ENCODE data around the gene FARP2.

Gene FARP2

DNA sequence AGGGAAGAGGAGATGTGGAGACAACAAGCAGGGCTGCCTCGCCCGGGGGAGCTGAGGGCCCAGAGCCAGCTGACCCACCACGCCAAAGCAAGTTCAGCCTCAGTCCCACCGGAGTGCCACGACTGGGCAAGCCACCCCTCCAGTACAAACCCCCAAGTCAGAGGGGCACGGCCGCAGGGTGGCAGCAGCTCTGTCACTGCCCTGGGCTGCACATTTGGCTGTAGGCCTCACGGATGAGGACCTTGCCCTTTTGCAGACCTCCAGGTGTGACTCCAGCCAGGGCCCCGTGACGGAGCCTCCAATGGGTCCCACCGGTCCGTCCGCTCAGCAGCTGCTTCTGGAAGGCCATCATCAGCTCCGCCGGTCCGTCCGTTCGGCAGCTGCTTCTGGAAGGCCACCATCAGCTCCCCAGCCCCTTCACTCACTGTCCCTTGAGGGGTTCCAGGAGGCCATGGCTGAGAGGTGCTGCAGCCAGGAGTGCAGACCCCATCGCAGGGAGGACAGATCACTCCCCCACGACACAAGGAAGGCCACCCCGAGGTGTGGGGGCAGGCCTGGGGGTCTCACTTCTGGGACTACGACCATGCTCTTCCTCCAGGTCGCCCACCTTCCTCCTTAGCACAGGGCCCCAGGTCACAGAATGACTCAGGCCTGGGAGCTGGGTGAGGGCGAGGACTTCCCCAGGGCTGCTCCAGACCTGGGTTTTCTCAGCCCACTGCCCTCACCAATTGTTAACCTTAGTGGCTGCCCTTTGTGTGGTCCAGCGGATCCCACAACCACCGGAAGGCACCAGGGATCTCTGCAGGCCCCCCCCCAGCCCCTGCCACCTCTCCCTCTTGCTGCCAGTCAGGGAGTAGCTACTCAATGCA is 176.9 kb downstream of the FARP2 start:
- no peak overlapping the region for H3K27ac Mint-ChIP-seq
- H3K4me1 Mint-ChIP-seq (ENCODE audit: low read depth), result no peaks in the 10 kb centered on the region
- H3K27me3 Mint-ChIP-seq (ENCODE audit: low read depth), result no peaks in the 10 kb centered on the region
- no peaks in the 10 kb centered on the region for H3K9me3 Mint-ChIP-seq
- H3K4me3 Mint-ChIP-seq, result no peak overlapping the region
- no peaks in the 10 kb centered on the region for H3K36me3 Mint-ChIP-seq (ENCODE audit: low read depth)

DNA sequence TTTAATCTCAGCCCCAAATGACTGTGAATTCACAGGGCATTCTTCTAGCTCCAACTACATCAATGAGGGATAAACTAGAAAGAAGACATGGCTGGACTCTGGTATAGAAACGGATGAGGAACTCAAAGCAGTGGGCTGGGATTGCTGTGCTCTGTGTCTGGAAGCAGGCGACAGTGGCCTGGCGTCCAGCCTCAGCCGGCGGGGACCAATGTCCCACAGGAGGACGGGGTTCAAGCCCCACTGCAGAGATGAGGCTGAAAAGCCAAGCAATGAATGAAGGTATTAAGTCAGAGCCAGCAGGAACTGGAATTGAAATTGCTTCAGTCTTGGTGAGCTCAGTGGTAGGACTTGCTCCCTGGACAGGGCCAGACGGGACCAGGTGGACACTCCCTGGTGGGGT is 178.2 kb downstream of the FARP2 start:
- H3K27me3 Mint-ChIP-seq (ENCODE audit: low read depth), result peaks cover 10% of the 10 kb centered on the region
- H3K4me1 Mint-ChIP-seq (ENCODE audit: low read depth), result no peaks in the 10 kb centered on the region
- no peak overlapping the region for H3K4me3 Mint-ChIP-seq
- H3K36me3 Mint-ChIP-seq (ENCODE audit: low read depth), result no peaks in the 10 kb centered on the region
- H3K9me3 Mint-ChIP-seq, result no peaks in the 10 kb centered on the region
- H3K27ac Mint-ChIP-seq, result no peak overlapping the region

DNA sequence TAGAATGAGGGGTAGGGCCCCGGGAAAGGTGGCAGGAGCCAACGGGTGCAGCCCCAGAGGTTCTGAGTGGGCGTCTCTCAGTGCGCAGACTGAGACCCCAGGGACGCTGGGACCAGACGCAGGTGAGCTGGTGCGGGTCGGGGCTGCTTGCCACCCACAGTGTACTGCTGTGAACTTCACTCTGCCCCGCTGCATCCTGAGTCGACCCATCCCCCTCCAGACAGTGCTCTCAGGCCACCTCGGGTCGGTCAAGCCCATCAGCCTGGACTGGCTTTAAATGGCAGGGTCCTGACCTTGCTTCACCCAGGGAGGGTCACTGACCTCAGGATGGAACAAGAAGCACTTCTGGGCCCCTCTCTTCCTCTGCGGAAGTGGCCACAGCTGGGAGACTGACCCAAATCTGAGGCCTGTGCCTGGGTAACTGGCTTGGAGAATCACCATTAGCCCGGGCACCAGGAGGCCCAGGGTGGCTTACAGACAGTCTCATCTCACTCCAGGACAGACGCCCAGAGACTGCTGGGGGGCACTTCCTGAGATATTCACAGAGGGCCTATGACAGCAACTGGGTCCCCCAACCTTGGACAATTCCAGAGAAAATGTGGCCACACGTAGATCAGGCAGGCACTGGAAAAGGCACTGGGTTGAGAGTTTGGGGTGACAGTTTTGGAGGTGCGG is 178.8 kb downstream of the FARP2 start:
- Mint-ChIP-seq H3K27ac (no peak overlapping the region), H3K9me3 (no peaks in the 10 kb centered on the region), H3K4me3 (no peak overlapping the region), H3K27me3 (ENCODE audit: low read depth) (peaks cover 10% of the 10 kb centered on the region), H3K36me3 (ENCODE audit: low read depth) (no peaks in the 10 kb centered on the region), H3K4me1 (ENCODE audit: low read depth) (no peaks in the 10 kb centered on the region)

DNA sequence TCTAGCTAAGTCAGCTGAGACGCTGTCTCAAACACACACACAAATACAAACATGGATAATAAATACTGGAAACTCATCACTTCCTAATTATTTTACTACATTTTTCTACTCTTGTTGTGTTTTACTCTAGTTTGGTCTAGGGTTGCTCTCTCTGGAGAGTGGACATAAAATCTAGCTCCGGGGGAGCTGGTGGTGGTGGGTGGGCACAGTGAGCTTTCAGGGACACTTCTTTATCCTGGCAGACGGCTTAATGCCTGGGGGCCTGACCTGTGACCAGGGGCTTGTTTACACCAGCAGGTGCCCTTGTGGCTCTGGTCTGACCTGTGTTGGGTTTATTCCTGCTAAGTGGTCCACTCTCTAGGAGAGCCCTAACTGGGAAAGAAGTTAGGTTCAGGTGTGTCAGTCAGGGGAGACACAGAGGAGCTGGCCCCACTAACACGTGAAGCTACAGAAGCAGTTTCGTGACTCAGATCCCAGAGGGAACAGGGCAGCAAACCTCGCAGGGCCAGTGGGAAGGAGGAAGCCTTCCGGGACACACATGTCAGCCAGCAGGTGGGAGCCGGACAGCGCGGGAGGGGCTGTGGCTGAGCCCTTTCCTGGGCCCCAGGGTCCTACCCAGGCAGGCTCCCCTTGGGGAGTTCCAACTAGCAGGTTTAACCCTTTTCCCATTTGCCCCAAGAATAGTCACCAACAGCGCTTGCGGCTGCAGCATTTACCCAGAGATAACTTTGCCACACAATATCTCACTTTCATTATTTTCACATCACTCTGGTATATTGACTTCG is 180.0 kb downstream of the FARP2 start:
- Mint-ChIP-seq H3K36me3 (ENCODE audit: low read depth) (no peaks in the 10 kb centered on the region), H3K9me3 (no peaks in the 10 kb centered on the region), H3K4me1 (ENCODE audit: low read depth) (peaks cover 2% of the 10 kb centered on the region), H3K27ac (no peak overlapping the region), H3K27me3 (ENCODE audit: low read depth) (peaks cover 18% of the 10 kb centered on the region), H3K4me3 (no peak overlapping the region)

DNA sequence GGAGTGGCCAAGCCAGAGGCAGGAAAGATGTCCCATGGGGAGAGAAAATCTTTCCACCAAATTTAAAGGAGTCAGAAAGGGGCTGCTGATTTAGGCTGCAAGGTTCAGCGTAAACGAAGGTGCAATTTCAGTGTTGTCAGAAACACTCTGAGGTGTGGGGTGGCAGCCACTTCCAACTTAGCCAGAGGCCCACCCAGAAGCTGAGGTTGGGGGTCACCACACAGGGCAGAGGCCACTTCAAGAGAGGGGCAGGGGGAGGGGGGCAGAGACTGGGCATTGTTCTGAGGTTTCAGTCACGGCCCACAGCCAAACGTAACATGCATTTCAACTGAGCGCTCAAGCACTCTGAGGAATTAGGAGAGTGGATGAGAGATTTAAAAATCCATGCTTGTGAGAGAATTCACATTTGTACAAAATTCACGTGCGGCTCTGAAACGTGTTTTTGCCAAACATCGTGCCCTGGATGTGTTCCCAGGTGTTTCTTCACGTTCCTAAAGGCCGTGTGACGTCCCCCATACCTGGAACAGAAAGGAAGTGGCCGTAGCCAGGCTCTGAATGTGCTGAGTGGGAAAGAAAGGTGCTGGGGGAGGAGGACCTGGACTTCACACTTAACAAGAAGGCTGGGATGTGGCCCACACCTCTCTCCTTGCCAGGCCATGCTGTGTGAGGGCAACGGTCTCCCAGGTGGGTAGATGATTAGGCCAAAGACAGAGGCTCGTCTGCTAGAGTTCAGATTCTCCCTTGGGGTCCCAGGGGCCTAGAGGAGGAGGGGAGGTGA is 182.9 kb downstream of the FARP2 start:
- Mint-ChIP-seq H3K36me3 (ENCODE audit: low read depth) (no peaks in the 10 kb centered on the region), H3K9me3 (no peaks in the 10 kb centered on the region), H3K27me3 (ENCODE audit: low read depth) (peaks cover 32% of the 10 kb centered on the region), H3K4me1 (ENCODE audit: low read depth) (peaks cover 2% of the 10 kb centered on the region), H3K4me3 (peak overlapping the region; percentile 2), H3K27ac (no peak overlapping the region)

DNA sequence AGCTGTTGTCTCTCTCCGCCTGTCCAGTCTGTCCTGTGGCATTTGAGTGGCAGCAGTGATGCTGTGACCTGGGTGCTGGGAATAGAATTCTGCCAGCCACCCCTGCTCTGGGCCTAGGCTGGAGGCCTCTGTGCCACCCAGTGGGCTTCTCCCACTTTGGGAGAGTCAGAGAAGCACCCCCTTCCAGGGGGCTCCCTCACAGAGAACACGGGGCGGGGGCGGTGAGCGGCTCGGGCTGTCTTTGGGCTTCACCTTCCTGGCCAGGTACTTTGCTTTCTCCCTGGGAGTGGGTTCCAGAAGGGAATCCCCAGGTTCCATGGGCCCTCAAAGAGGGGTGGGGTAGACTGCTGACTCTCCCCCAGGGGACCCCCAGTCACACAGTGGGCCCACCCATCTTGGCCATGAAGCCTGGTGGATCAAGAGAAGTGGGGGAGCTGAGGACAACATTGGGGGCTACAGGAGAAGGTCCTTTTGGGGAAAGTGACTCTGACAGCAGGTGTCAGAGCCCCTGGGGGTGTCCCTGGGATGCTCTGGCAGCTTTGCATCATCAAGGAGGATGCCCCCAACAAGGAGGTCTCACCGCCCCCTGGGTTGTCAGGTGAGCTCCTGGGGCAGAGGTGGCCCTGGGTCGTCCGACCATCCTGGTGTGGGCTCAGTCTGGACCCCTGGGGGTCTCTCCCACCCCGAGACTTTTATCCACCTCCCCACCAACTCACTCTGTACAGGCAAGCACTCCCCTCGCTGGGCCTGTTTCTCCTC is 183.7 kb downstream of the FARP2 start:
- peaks cover 2% of the 10 kb centered on the region for H3K4me1 Mint-ChIP-seq (ENCODE audit: low read depth)
- no peak overlapping the region for H3K4me3 Mint-ChIP-seq
- H3K9me3 Mint-ChIP-seq, result no peaks in the 10 kb centered on the region
- no peak overlapping the region for H3K27ac Mint-ChIP-seq
- H3K36me3 Mint-ChIP-seq (ENCODE audit: low read depth), result no peaks in the 10 kb centered on the region
- peaks cover 32% of the 10 kb centered on the region for H3K27me3 Mint-ChIP-seq (ENCODE audit: low read depth)

DNA sequence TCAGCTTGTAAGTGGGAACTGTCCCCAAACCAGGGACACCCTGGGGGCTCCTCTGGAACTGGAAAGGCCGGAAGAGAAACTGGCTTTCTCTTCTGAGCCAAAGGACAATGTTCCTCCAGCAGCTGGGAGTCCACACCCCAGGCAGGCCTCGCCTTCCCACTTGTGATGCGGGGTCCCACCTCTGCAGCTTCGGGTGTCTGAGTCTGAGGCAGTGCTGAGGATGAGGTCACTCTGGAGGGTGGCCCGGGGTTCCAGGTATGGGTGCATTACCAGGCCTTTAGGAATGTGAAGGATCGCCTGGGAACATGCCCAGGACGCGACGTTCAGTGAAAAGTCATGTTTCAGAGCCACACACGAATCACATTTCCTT is 184.3 kb downstream of the FARP2 start:
- H3K4me1 Mint-ChIP-seq (ENCODE audit: low read depth), result peaks cover 2% of the 10 kb centered on the region
- H3K27me3 Mint-ChIP-seq (ENCODE audit: low read depth), result peaks cover 32% of the 10 kb centered on the region
- H3K27ac Mint-ChIP-seq, result no peak overlapping the region
- H3K36me3 Mint-ChIP-seq (ENCODE audit: low read depth), result no peaks in the 10 kb centered on the region
- H3K4me3 Mint-ChIP-seq, result no peak overlapping the region
- no peaks in the 10 kb centered on the region for H3K9me3 Mint-ChIP-seq

DNA sequence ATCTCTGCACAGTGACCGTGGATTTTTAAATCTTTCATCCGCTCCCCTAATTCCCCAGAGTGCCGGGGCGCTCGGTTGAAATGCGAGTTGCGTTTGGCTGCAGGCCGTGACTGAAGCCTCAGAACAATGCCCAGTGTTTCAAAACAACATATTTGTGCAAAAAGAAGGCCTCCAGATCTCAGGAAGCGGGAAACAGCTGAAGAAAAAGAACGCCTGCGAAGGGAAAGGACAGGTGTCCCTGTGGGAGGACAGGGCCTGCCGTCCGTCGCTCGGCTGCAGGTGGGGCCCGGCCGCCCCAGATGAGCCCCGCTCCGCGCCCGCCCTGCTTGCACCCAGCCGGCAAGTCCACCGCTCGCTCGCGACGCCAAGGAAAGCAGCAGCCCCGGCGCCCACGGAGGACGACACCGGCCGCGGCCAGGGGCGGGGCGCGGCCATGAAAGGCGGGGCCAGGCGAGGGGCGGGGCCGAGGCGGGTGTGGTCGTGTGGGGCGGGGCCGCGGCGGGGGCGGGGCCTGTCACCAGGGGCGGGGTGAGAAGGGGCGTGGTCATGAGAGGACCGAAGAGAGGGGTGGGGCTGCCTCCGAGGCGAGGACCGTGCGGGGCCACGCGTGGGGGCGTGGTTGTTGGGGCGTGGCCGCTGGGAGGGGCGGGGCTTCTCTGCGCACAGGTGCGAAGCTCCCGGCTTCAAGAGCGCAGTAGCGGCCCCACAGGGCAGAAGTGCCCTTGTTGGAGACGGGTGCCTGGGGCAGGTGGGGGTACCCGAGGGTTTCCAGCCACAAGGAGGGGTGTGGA is 184.9 kb downstream of the FARP2 start:
- H3K4me1 Mint-ChIP-seq (ENCODE audit: low read depth), result peaks cover 2% of the 10 kb centered on the region
- no peaks in the 10 kb centered on the region for H3K9me3 Mint-ChIP-seq
- H3K4me3 Mint-ChIP-seq, result peak overlapping the region; percentile 64
- peaks cover 32% of the 10 kb centered on the region for H3K27me3 Mint-ChIP-seq (ENCODE audit: low read depth)
- H3K36me3 Mint-ChIP-seq (ENCODE audit: low read depth), result no peaks in the 10 kb centered on the region
- no peak overlapping the region for H3K27ac Mint-ChIP-seq

DNA sequence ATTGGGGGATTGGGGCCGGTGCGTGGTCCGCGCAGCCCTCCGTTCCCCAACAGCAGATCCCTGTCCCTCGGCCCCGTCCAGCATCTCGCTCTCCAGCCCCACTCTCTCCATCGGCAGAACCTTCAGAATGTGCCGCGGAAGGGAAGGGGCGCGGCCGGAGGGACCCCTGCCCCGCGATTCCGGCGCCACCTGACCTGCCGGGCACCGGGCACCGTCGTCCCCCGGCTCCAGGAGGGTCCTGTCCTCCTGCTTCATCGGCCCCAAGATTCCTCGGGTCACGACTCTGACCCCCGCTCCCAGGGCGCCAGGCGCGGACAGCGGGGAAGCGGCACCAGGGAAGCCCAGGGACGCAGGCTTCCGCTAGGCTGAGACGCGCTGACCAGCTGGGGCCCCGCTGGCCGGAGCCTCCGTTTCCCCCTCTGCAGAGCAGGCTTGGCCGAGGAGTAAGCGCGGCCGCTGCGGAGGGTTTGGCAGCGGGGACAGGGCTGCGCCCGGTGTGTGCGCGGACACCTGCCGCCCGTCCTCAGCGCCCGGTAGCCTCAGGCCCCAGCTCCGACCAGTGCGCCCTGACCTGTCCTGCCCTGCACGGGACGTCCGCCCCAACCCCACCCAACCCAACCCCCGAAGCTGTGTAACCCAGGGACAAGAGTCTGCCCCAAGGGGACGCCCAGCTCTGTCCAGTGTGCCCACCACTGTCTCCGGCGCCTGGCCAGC is 185.6 kb downstream of the FARP2 start:
- peaks cover 2% of the 10 kb centered on the region for H3K4me1 Mint-ChIP-seq (ENCODE audit: low read depth)
- H3K27me3 Mint-ChIP-seq (ENCODE audit: low read depth), result peaks cover 32% of the 10 kb centered on the region
- no peaks in the 10 kb centered on the region for H3K36me3 Mint-ChIP-seq (ENCODE audit: low read depth)
- H3K9me3 Mint-ChIP-seq, result no peaks in the 10 kb centered on the region
- H3K4me3 Mint-ChIP-seq, result no peak overlapping the region
- H3K27ac Mint-ChIP-seq, result no peak overlapping the region

DNA sequence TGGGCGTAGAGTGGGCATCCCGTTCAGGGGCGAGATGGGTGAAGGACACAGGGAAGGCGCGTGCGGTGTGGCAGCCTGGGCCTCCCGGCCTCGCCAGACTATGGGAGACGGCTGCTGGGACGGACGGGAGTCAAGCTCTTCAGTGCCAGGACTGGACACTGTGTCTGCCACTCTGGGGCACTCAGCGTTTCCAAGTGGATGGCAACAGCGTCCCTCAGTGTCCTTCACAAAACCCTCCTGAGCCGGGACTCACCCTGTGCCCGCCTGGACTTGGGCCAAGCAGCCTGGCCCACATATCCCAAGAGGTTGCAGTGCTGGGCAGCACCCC is 186.2 kb downstream of the FARP2 start:
- no peak overlapping the region for H3K4me3 Mint-ChIP-seq
- H3K9me3 Mint-ChIP-seq, result no peaks in the 10 kb centered on the region
- peaks cover 2% of the 10 kb centered on the region for H3K4me1 Mint-ChIP-seq (ENCODE audit: low read depth)
- peaks cover 32% of the 10 kb centered on the region for H3K27me3 Mint-ChIP-seq (ENCODE audit: low read depth)
- no peaks in the 10 kb centered on the region for H3K36me3 Mint-ChIP-seq (ENCODE audit: low read depth)
- no peak overlapping the region for H3K27ac Mint-ChIP-seq
